HEK293 (cell line): ENCODE measurements around the gene LCAT.
A peak's percentile ranks its signal among the peaks of the same experiment; 100 is the strongest.

Experiments
- CTCF ChIA-PET: fragments of 350-600 bp; formaldehyde crosslinking; extraction: SDS; loops from one replicate; lab custom pipeline; 2021; ENCODE audit warnings: antibody characterized with exemption; lab: Yijun Ruan, JAX
- POLR2A ChIA-PET: fragments of 300-600 bp; formaldehyde crosslinking; extraction: SDS; loops from one replicate; lab custom pipeline; 2020; ENCODE audit warnings: antibody characterized with exemption, inconsistent platforms; lab: Yijun Ruan, JAX
- H3K27ac ChIP-seq: fragments of 200-500 bp; sonication (Bioruptor generic); 2 replicates; pipeline ENCODE4 v1.5.1; 2014; ENCODE audit warnings: low read depth, low read length, control low read depth, inconsistent platforms; ENCODE audit errors: extremely low read depth
- H3K36me3 ChIP-seq, 2 experiments: fragments of 200-500 bp in 1 of 2; sonication (Bioruptor generic) in 1 of 2; 1 replicate in 1 of 2; 2 replicates in 1 of 2; pipeline ENCODE4 v1.5.1; 2014 to 2017; ENCODE audit warnings: inconsistent platforms in 2 of 2, low read length in 2 of 2; ENCODE audit not compliant: control insufficient read depth in 2 of 2, insufficient read depth in 1 of 2
- H3K4me1 ChIP-seq: fragments of 200-500 bp; sonication (Bioruptor generic); 2 replicates; pipeline ENCODE4 v1.5.1; 2014; ENCODE audit warnings: mild to moderate bottlenecking, low read length, inconsistent platforms; ENCODE audit not compliant: control insufficient read depth, insufficient read depth
- H3K4me3 ChIP-seq: 2 replicates; pipeline ENCODE4 v1.5.1; 2011; ENCODE audit warnings: low read depth, mild to moderate bottlenecking, control low read depth, low read length, moderate library complexity
- H3K9me3 ChIP-seq: fragments of 200-500 bp; sonication (Bioruptor generic); 2 replicates; pipeline ENCODE4 v1.5.1; 2014; ENCODE audit warnings: low read depth, low read length, inconsistent platforms; ENCODE audit not compliant: control insufficient read depth, insufficient read depth
- BCL11A ChIP-seq: fragments of 450-650 bp; formaldehyde crosslinking; IDR thresholded peaks from 2 replicates; pipeline ENCODE4 v1.5.1; 2016; ENCODE audit warnings: low read depth, missing biosample characterization, missing genetic modification characterization
- OVOL3 ChIP-seq: fragments of 450-650 bp; formaldehyde crosslinking; IDR thresholded peaks from 2 replicates; pipeline ENCODE4 v1.5.1; 2016; ENCODE audit warnings: missing biosample characterization, missing genetic modification characterization
- PRDM1 ChIP-seq: fragments of 450-650 bp; formaldehyde crosslinking; IDR thresholded peaks from 2 replicates; pipeline ENCODE4; 2016; ENCODE audit warnings: missing biosample characterization, missing genetic modification characterization
- REPIN1 ChIP-seq: fragments of 450-650 bp; formaldehyde crosslinking; IDR thresholded peaks from 2 replicates; pipeline ENCODE4 v1.5.1; 2017; ENCODE audit warnings: missing biosample characterization, missing genetic modification characterization, low read depth
- SETDB1 ChIP-seq: IDR thresholded peaks from one replicate; pipeline ENCODE4 v1.6.1; 2017; ENCODE audit warnings: mild to moderate bottlenecking, low read length, moderate library complexity, mixed read lengths; ENCODE audit not compliant: insufficient read length
- SP7 ChIP-seq: fragments of 450-650 bp; formaldehyde crosslinking; IDR thresholded peaks from 2 replicates; pipeline ENCODE4 v1.5.1; 2016; ENCODE audit warnings: missing biosample characterization, missing genetic modification characterization
- ZNF132 ChIP-seq: fragments of 450-650 bp; formaldehyde crosslinking; IDR thresholded peaks from 2 replicates; pipeline ENCODE4 v1.5.1; 2017; ENCODE audit warnings: missing biosample characterization, missing genetic modification characterization, borderline replicate concordance
- ZNF184 ChIP-seq: fragments of 450-650 bp; IDR thresholded peaks from 2 replicates; pipeline ENCODE4 v1.5.1; 2018; ENCODE audit warnings: missing biosample characterization, mild to moderate bottlenecking, missing genetic modification characterization
- ZNF302 ChIP-seq: fragments of 450-650 bp; formaldehyde crosslinking; IDR thresholded peaks from 2 replicates; pipeline ENCODE4 v1.5.1; 2016; ENCODE audit warnings: missing biosample characterization, missing genetic modification characterization, low read depth
- ZNF366 ChIP-seq: fragments of 450-650 bp; formaldehyde crosslinking; conservative IDR thresholded peaks from 2 replicates; pipeline ENCODE4 v1.5.1; 2016; ENCODE audit warnings: missing biosample characterization, missing genetic modification characterization
- ZNF394 ChIP-seq: fragments of 450-650 bp; formaldehyde crosslinking; IDR thresholded peaks from 2 replicates; pipeline ENCODE4 v1.5.1; 2016; ENCODE audit warnings: missing biosample characterization, missing genetic modification characterization, mild to moderate bottlenecking, moderate library complexity, borderline replicate concordance
- ZNF473 ChIP-seq: fragments of 450-650 bp; formaldehyde crosslinking; IDR thresholded peaks from 2 replicates; pipeline ENCODE4 v1.5.1; 2017; ENCODE audit warnings: missing biosample characterization, missing genetic modification characterization
- ZNF544 ChIP-seq: fragments of 450-650 bp; formaldehyde crosslinking; IDR thresholded peaks from 2 replicates; pipeline ENCODE4 v1.5.0; 2017; ENCODE audit warnings: missing biosample characterization, missing genetic modification characterization
- ZNF549 ChIP-seq: fragments of 450-650 bp; IDR thresholded peaks from 2 replicates; pipeline ENCODE4 v1.5.1; 2018; ENCODE audit warnings: missing biosample characterization, missing genetic modification characterization, mild to moderate bottlenecking, inconsistent platforms, moderate library complexity
- ZNF561 ChIP-seq: fragments of 450-650 bp; IDR thresholded peaks from 2 replicates; pipeline ENCODE4 v1.5.1; 2018; ENCODE audit warnings: missing biosample characterization, missing genetic modification characterization, borderline replicate concordance
- ZNF596 ChIP-seq: fragments of 450-650 bp; IDR thresholded peaks from 2 replicates; pipeline ENCODE4 v1.5.0; 2018; ENCODE audit warnings: missing biosample characterization, mild to moderate bottlenecking, missing genetic modification characterization, moderate library complexity
- ZNF600 ChIP-seq: fragments of 450-650 bp; formaldehyde crosslinking; IDR thresholded peaks from 2 replicates; pipeline ENCODE4 v1.5.1; 2016; ENCODE audit warnings: missing biosample characterization, missing genetic modification characterization
- ZNF629 ChIP-seq: fragments of 450-650 bp; formaldehyde crosslinking; IDR thresholded peaks from 2 replicates; pipeline ENCODE4 v1.5.1; 2017; ENCODE audit warnings: missing biosample characterization, missing genetic modification characterization
- ZNF670 ChIP-seq: fragments of 450-650 bp; formaldehyde crosslinking; IDR thresholded peaks from 2 replicates; pipeline ENCODE4 v1.5.1; 2016; ENCODE audit warnings: missing biosample characterization, missing genetic modification characterization, low read depth
- ZNF747 ChIP-seq: fragments of 450-650 bp; formaldehyde crosslinking; IDR thresholded peaks from 2 replicates; pipeline ENCODE4 v1.5.1; 2016; ENCODE audit warnings: missing biosample characterization, missing genetic modification characterization
- ZNF791 ChIP-seq: fragments of 450-650 bp; formaldehyde crosslinking; IDR thresholded peaks from 2 replicates; pipeline ENCODE4 v1.5.1; 2016; ENCODE audit warnings: missing biosample characterization, missing genetic modification characterization
- ZNF843 ChIP-seq: fragments of 450-650 bp; formaldehyde crosslinking; IDR thresholded peaks from 2 replicates; pipeline ENCODE4 v1.5.1; 2016; ENCODE audit warnings: missing biosample characterization, missing genetic modification characterization
- ZSCAN30 ChIP-seq: fragments of 450-650 bp; IDR thresholded peaks from 2 replicates; pipeline ENCODE4 v1.5.1; 2018; ENCODE audit warnings: missing biosample characterization, mild to moderate bottlenecking, missing genetic modification characterization, moderate library complexity
- ZXDB ChIP-seq: fragments of 450-650 bp; formaldehyde crosslinking; IDR thresholded peaks from 2 replicates; pipeline ENCODE4 v1.5.1; 2016; ENCODE audit warnings: missing biosample characterization, missing genetic modification characterization
- TF ChIP-seq, protein P1 (sequence below): fragments of 450-650 bp; formaldehyde crosslinking; IDR thresholded peaks from 2 replicates; pipeline ENCODE4 v1.5.1; 2016; ENCODE audit warnings: missing biosample characterization, missing genetic modification characterization
- TF ChIP-seq, protein P2 (sequence below): fragments of 450-650 bp; formaldehyde crosslinking; IDR thresholded peaks from 2 replicates; pipeline ENCODE4 v1.5.1; 2016; ENCODE audit warnings: missing biosample characterization, missing genetic modification characterization
- TF ChIP-seq, protein P3 (sequence below): fragments of 450-650 bp; formaldehyde crosslinking; IDR thresholded peaks from 2 replicates; pipeline ENCODE4 v1.5.1; 2016; ENCODE audit warnings: missing biosample characterization, missing genetic modification characterization
- TF ChIP-seq, protein P4 (sequence below): fragments of 450-650 bp; formaldehyde crosslinking; IDR thresholded peaks from 2 replicates; pipeline ENCODE4 v1.5.1; 2016; ENCODE audit warnings: missing biosample characterization, missing genetic modification characterization

LCAT gene

DNA sequence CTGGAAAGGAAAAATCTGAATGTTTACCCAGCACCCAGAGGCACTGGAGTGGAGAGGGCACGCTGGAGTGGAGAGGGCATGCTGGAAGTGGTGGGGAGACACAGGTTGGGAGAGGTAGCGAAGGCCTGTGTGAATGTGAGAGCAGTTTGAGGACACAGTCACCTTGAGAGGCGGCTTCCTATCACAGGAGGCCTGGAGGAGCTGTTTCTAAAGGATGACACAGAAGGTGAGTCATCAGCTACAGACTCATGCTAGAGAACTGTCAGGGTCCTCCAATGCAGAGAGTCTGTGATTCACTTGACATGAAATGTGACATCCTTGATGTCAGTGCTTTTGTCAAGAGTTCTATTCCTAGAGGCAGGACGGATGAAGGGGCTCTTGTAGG, 26.1 kb downstream of the LCAT start:
- H3K4me1 ChIP-seq, result no peaks in the 10 kb centered on the region
- H3K27ac ChIP-seq, result no peak overlapping the region
- CTCF ChIA-PET, result interaction anchor here (0.6 to 1.5 kb wide), 3 partner anchors 25 to 101 kb away, joined by 3 to 6 read pairs (median 4); partner anchors contain the start of genes NRN1L and PSKH1
- TF ChIP-seq ZNF544 (tag by site-specific recombination), result no peak
- no peak for TF ChIP-seq REPIN1
- TF ChIP-seq ZNF302 (tag by site-specific recombination), result no peak
- TF ChIP-seq ZNF473, result no peak
- TF ChIP-seq ZNF596 (tag by site-specific recombination), result no peak
- TF ChIP-seq PRDM1 (tag by site-specific recombination), result peak; percentile 31; the same call in 1 of the 2 replicates
- TF ChIP-seq, protein P1, sequence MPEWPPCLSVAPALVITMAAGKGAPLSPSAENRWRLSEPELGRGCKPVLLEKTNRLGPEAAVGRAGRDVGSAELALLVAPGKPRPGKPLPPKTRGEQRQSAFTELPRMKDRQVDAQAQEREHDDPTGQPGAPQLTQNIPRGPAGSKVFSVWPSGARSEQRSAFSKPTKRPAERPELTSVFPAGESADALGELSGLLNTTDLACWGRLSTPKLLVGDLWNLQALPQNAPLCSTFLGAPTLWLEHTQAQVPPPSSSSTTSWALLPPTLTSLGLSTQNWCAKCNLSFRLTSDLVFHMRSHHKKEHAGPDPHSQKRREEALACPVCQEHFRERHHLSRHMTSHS (tag by site-specific recombination), result no peak
- peak; percentile 34; the same call in 1 of the 2 replicates for TF ChIP-seq ZNF366 (tag by site-specific recombination)
- no peak for TF ChIP-seq ZNF843 (tag by site-specific recombination)
- no peak for TF ChIP-seq ZNF132 (tag by site-specific recombination)
- no peak for TF ChIP-seq ZNF561 (tag by site-specific recombination)
- no peak for TF ChIP-seq BCL11A
- no peak for TF ChIP-seq ZNF394 (tag by site-specific recombination)
- TF ChIP-seq, protein P2, sequence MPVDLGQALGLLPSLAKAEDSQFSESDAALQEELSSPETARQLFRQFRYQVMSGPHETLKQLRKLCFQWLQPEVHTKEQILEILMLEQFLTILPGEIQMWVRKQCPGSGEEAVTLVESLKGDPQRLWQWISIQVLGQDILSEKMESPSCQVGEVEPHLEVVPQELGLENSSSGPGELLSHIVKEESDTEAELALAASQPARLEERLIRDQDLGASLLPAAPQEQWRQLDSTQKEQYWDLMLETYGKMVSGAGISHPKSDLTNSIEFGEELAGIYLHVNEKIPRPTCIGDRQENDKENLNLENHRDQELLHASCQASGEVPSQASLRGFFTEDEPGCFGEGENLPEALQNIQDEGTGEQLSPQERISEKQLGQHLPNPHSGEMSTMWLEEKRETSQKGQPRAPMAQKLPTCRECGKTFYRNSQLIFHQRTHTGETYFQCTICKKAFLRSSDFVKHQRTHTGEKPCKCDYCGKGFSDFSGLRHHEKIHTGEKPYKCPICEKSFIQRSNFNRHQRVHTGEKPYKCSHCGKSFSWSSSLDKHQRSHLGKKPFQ (tag by site-specific recombination), result no peak
- TF ChIP-seq, protein P3, sequence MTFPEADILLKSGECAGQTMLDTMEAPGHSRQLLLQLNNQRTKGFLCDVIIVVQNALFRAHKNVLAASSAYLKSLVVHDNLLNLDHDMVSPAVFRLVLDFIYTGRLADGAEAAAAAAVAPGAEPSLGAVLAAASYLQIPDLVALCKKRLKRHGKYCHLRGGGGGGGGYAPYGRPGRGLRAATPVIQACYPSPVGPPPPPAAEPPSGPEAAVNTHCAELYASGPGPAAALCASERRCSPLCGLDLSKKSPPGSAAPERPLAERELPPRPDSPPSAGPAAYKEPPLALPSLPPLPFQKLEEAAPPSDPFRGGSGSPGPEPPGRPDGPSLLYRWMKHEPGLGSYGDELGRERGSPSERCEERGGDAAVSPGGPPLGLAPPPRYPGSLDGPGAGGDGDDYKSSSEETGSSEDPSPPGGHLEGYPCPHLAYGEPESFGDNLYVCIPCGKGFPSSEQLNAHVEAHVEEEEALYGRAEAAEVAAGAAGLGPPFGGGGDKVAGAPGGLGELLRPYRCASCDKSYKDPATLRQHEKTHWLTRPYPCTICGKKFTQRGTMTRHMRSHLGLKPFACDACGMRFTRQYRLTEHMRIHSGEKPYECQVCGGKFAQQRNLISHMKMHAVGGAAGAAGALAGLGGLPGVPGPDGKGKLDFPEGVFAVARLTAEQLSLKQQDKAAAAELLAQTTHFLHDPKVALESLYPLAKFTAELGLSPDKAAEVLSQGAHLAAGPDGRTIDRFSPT (tag by site-specific recombination), result no peak
- no peak for TF ChIP-seq ZXDB (tag by site-specific recombination)
- TF ChIP-seq ZNF184 (tag by site-specific recombination), result no peak
- TF ChIP-seq ZNF791 (tag by site-specific recombination), result no peak
- TF ChIP-seq, protein P4, sequence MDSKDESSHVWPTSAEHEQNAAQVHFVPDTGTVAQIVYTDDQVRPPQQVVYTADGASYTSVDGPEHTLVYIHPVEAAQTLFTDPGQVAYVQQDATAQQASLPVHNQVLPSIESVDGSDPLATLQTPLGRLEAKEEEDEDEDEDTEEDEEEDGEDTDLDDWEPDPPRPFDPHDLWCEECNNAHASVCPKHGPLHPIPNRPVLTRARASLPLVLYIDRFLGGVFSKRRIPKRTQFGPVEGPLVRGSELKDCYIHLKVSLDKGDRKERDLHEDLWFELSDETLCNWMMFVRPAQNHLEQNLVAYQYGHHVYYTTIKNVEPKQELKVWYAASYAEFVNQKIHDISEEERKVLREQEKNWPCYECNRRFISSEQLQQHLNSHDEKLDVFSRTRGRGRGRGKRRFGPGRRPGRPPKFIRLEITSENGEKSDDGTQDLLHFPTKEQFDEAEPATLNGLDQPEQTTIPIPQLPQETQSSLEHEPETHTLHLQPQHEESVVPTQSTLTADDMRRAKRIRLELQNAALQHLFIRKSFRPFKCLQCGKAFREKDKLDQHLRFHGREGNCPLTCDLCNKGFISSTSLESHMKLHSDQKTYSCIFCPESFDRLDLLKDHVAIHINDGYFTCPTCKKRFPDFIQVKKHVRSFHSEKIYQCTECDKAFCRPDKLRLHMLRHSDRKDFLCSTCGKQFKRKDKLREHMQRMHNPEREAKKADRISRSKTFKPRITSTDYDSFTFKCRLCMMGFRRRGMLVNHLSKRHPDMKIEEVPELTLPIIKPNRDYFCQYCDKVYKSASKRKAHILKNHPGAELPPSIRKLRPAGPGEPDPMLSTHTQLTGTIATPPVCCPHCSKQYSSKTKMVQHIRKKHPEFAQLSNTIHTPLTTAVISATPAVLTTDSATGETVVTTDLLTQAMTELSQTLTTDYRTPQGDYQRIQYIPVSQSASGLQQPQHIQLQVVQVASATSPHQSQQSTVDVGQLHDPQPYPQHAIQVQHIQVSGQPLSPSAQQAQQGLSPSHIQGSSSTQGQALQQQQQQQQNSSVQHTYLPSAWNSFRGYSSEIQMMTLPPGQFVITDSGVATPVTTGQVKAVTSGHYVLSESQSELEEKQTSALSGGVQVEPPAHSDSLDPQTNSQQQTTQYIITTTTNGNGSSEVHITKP (tag by site-specific recombination), result 0 out of 2 replicates have a peak, but pooled peaks have one; percentile 36
- TF ChIP-seq ZNF747 (tag by site-specific recombination), result no peak
- no peak for TF ChIP-seq ZNF600 (tag by site-specific recombination)
- 0 out of 2 replicates have a peak, but pooled peaks have one; percentile 25 for TF ChIP-seq SP7 (tag by site-specific recombination)
- TF ChIP-seq ZNF629, result peak; percentile 49; the same call in 1 of the 2 replicates
- TF ChIP-seq ZSCAN30 (tag by site-specific recombination), result no peak
- TF ChIP-seq OVOL3 (tag by site-specific recombination), result no peak
- no peak for TF ChIP-seq SETDB1
- no peak for TF ChIP-seq ZNF549 (tag by site-specific recombination)
- TF ChIP-seq ZNF670, result no peak
- TF ChIP-seq, all 188 proteins: peak for 5
- POLR2A ChIA-PET, result interaction anchor here (0.6 to 1.2 kb wide), 5 partner anchors 8 to 72 kb away, joined by 3 to 5 read pairs (median 4); partner anchors contain the start of genes NUTF2 and PSKH1
- Histone ChIP-seq H3K36me3 (peaks cover 0 to 42% of the 10 kb centered on the region in 2 experiments; a peak in 2 of 3 replicates), H3K4me3 (no peak overlapping the region), H3K9me3 (no peaks in the 10 kb centered on the region)
